GM12875 (cell line): Measurements from ENCODE around the gene SLC38A3.

Experiments
- H3K4me3 ChIP-seq: one replicate; pipeline ENCODE4 v1.5.1; 2011; ENCODE audit warnings: low read depth, low read length, control low read depth
- CTCF ChIP-seq: IDR thresholded peaks from 2 replicates; pipeline ENCODE4 v1.5.1; 2011; ENCODE audit warnings: low read depth, mild to moderate bottlenecking, control low read depth, inconsistent platforms, low read length, moderate library complexity, borderline replicate concordance; ENCODE audit not compliant: insufficient read depth

SLC38A3 gene

GRCh38 chr3:50169232-50169832 lies 35.7 kb upstream of the SLC38A3 start:
- no peak for TF ChIP-seq CTCF
- H3K4me3 ChIP-seq: no peak overlapping the region

- H3K4me3 ChIP-seq: no peak overlapping the region
- no peak for TF ChIP-seq CTCF
Observed at GRCh38 chr3:50169858-50170257, 35.2 kb upstream of the SLC38A3 start.

- TF ChIP-seq CTCF: no peak
- H3K4me3 ChIP-seq: no peak overlapping the region
Observed at GRCh38 chr3:50170689-50171088, 34.4 kb upstream of the SLC38A3 start.

GRCh38 chr3:50171540-50172301 lies 33.4 kb upstream of the SLC38A3 start:
- no peak for TF ChIP-seq CTCF
- no peak overlapping the region for H3K4me3 ChIP-seq

- H3K4me3 ChIP-seq: no peak overlapping the region
- no peak for TF ChIP-seq CTCF
Observed at GRCh38 chr3:50172626-50173220, 32.3 kb upstream of the SLC38A3 start.

GRCh38 chr3:50173685-50174516 lies 31.2 kb upstream of the SLC38A3 start:
- no peak for TF ChIP-seq CTCF

More at GRCh38 chr3:50173685-50174516, 31.2 kb upstream of the SLC38A3 start:
- no peak overlapping the region for H3K4me3 ChIP-seq
